ENCODE measurements around the gene NPR2. TPM values are rescaled to one million over a fixed set of nuclear protein-coding genes. Genes with fewer than 3 reads are reported as not detected.

NPR2 gene
- total RNA-seq, 2 experiments from 2014 or later = 4.7 to 9.8 TPM

DNA sequence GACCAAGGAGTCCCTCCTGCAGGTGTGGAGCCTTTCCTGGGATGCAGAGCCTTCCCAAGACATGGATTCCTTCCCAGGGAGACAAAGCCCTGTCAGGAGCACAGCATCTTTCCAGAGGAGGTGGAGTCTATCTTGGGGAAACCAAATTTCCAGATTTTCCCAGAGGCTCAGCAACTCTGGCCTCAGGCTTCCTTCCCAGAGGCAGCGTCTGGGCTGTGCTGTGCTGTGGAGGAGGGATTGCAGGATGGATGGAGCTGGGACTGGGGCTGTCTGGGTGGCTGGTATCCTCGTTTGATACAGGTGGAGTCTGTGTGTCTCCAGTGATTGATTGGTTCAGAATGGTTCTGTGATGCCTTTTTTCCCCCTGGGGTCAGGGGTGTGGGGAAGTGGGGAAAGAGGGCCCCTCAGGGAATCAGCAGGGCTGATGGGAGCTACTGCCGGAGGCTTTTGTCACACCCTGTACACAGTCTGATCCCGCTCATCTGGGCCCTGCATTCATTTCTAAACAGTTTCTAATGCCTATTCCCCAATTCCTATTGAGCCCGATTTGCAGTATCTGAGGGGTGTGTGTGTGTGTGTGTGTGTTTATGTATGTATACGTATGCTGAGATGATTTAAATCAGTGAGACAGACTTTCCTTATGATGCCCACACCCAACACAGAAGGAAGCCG is 62.8 kb downstream of the NPR2 start:
- Histone ChIP-seq H3K79me2 (ENCODE audit: insufficient read depth, low read depth, low read length) (no peaks in the 10 kb centered on the region), H3K4me1 (ENCODE audit: insufficient read depth, low read length, poor library complexity, severe bottlenecking) (no peaks in the 10 kb centered on the region), H3K36me3 (ENCODE audit: insufficient read depth, low read length) (no peaks in the 10 kb centered on the region), H3K4me3 (ENCODE audit: low read depth, low read length, poor library complexity, severe bottlenecking) (no peak overlapping the region), H2AFZ (ENCODE audit: low read length) (no peak overlapping the region), H3K9me3 (ENCODE audit: low read length) (no peaks in the 10 kb centered on the region), H3K9me2 (ENCODE audit: insufficient read depth, low read length) (no peaks in the 10 kb centered on the region), H3K4me2 (ENCODE audit: low read length) (no peak overlapping the region), H3K27ac (ENCODE audit: low read depth, low read length, poor library complexity, severe bottlenecking) (no peak overlapping the region), H4K20me1 (ENCODE audit: insufficient read depth, low read length) (no peaks in the 10 kb centered on the region)
- no TSS peak for BruUV-seq (replicated peaks)
- ChIA-PET POLR2A (no interaction called here), CTCF (ENCODE audit: unreplicated experiment) (no interaction called here)
- intact Hi-C loops (cut with micrococcal nuclease; ENCODE audit: unreplicated experiment) = no loop called here
- TF ChIP-seq, protein P1, sequence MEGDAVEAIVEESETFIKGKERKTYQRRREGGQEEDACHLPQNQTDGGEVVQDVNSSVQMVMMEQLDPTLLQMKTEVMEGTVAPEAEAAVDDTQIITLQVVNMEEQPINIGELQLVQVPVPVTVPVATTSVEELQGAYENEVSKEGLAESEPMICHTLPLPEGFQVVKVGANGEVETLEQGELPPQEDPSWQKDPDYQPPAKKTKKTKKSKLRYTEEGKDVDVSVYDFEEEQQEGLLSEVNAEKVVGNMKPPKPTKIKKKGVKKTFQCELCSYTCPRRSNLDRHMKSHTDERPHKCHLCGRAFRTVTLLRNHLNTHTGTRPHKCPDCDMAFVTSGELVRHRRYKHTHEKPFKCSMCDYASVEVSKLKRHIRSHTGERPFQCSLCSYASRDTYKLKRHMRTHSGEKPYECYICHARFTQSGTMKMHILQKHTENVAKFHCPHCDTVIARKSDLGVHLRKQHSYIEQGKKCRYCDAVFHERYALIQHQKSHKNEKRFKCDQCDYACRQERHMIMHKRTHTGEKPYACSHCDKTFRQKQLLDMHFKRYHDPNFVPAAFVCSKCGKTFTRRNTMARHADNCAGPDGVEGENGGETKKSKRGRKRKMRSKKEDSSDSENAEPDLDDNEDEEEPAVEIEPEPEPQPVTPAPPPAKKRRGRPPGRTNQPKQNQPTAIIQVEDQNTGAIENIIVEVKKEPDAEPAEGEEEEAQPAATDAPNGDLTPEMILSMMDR (conservative IDR thresholded peaks at IDR 0.05; ENCODE audit: low read length) = no peak
- no peak for TF ChIP-seq EZH2phosphoT487 (IDR thresholded peaks at IDR 0.05; ENCODE audit: borderline replicate concordance, low read depth, low read length)
- DNase-seq (ENCODE audit: low spot score) = no peak

DNA sequence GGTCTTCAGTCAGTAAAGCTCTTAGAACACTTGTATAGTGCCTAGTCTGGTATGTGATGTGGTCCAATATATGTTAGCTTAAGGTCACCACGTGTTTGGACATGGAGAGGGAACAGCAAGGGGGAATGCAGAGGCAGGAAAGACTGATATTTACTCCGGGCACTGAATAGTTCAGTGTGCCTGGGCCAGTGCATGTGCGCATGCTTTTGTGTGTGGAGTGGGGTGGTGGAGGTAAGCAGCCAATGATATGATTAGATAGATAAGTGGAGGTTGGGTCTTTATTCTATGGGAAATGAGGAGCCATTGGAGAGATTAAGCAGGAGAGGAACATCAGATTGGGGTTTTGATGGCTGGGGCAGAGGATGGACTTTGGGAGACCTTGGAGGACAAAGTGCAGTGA is 64.8 kb downstream of the NPR2 start:
- POLR2A ChIA-PET = interaction anchor here (0.6 kb wide), 1 partner anchor 79 kb away, joined by 3 read pairs; no protein-coding TSS in a partner anchor

DNA sequence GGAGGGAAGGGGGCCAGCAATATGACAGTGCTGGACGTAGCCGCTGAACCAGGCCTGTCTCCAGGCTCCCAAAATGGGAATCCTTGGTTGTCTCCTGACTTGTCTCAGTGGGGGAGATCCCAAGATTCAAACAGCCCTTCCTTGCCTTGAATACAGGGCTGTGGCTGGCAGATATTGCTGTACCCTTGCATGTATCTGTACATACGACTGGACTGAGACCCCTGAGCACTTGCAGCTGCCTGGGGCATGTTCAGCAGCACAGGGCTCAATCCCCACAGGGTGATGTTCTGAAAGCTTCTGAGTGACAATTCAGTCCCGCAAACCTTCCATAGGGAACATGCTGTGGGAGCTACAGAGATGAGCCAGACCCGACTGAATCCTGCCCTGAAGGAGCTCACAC is 65.5 kb downstream of the NPR2 start:
- Histone ChIP-seq H3K79me2 (ENCODE audit: insufficient read depth, low read depth, low read length) (no peaks in the 10 kb centered on the region), H3K36me3 (ENCODE audit: insufficient read depth, low read length) (no peaks in the 10 kb centered on the region), H3K4me3 (ENCODE audit: low read depth, low read length, poor library complexity, severe bottlenecking) (no peak overlapping the region), H4K20me1 (ENCODE audit: insufficient read depth, low read length) (no peaks in the 10 kb centered on the region), H2AFZ (ENCODE audit: low read length) (no peak overlapping the region), H3K9me3 (ENCODE audit: low read length) (no peaks in the 10 kb centered on the region), H3K27ac (ENCODE audit: low read depth, low read length, poor library complexity, severe bottlenecking) (no peak overlapping the region), H3K4me1 (ENCODE audit: insufficient read depth, low read length, poor library complexity, severe bottlenecking) (no peaks in the 10 kb centered on the region), H3K4me2 (ENCODE audit: low read length) (no peak overlapping the region), H3K9me2 (ENCODE audit: insufficient read depth, low read length) (no peaks in the 10 kb centered on the region)
- no peak for DNase-seq (ENCODE audit: low spot score)
- ChIA-PET CTCF (ENCODE audit: unreplicated experiment) (no interaction called here), POLR2A (interaction anchor here (0.6 to 1.0 kb wide), 3 partner anchors 20 to 81 kb away, joined by 3 read pairs; no protein-coding TSS in a partner anchor)
- intact Hi-C loops (cut with micrococcal nuclease; ENCODE audit: unreplicated experiment) = no loop called here
- TF ChIP-seq EZH2phosphoT487 (IDR thresholded peaks at IDR 0.05; ENCODE audit: borderline replicate concordance, low read depth, low read length) = no peak
- TF ChIP-seq, protein P1 (conservative IDR thresholded peaks at IDR 0.05; ENCODE audit: low read length) = no peak
- BruUV-seq (replicated peaks) = no TSS peak

More for the DNA sequence above, 64.8 kb downstream of the NPR2 start:
- no peaks in the 10 kb centered on the region for H3K79me2 ChIP-seq (ENCODE audit: insufficient read depth, low read depth, low read length)
- H4K20me1 ChIP-seq (ENCODE audit: insufficient read depth, low read length) = no peaks in the 10 kb centered on the region
- BruUV-seq (replicated peaks) = no TSS peak
- no peak overlapping the region for H3K27ac ChIP-seq (ENCODE audit: low read depth, low read length, poor library complexity, severe bottlenecking)
- CTCF ChIA-PET (ENCODE audit: unreplicated experiment) = interaction anchor here (1.3 kb wide), 1 partner anchor 23 kb away, joined by 3 read pairs; no protein-coding TSS in a partner anchor
- no peak overlapping the region for H3K4me3 ChIP-seq (ENCODE audit: low read depth, low read length, poor library complexity, severe bottlenecking)
- H3K4me1 ChIP-seq (ENCODE audit: insufficient read depth, low read length, poor library complexity, severe bottlenecking) = no peaks in the 10 kb centered on the region
- H3K9me2 ChIP-seq (ENCODE audit: insufficient read depth, low read length) = no peaks in the 10 kb centered on the region
- TF ChIP-seq EZH2phosphoT487 (IDR thresholded peaks at IDR 0.05; ENCODE audit: borderline replicate concordance, low read depth, low read length) = no peak
- TF ChIP-seq, protein P1 (conservative IDR thresholded peaks at IDR 0.05; ENCODE audit: low read length) = no peak
- no peak overlapping the region for H2AFZ ChIP-seq (ENCODE audit: low read length)
- no peaks in the 10 kb centered on the region for H3K36me3 ChIP-seq (ENCODE audit: insufficient read depth, low read length)
- DNase-seq (ENCODE audit: low spot score) = no peak
- H3K9me3 ChIP-seq (ENCODE audit: low read length) = no peaks in the 10 kb centered on the region
- no peak overlapping the region for H3K4me2 ChIP-seq (ENCODE audit: low read length)
- intact Hi-C loops (cut with micrococcal nuclease; ENCODE audit: unreplicated experiment) = no loop called here
